GM19023 (cell line): Measurements from ENCODE around the gene LCMT2.

Experiments
- ATAC-seq: cut with Tn5 transposase; IDR thresholded peaks from one replicate; pipeline ENCODE4 v1.9.1; 2021; ENCODE audit warnings: mild to moderate bottlenecking, moderate library complexity; ENCODE audit not compliant: unreplicated experiment

LCMT2 gene

GRCh38 chr15:43329960-43330779 lies at the start of gene LCMT2:
Gene LCMT2 (minus strand): TSS chr15:43330573. CDS start chr15:43330489, 84 bp downstream.
- ATAC-seq = peak; percentile 93

GRCh38 chr15:43378601-43379000 lies 48.2 kb upstream of the LCMT2 start:
- ATAC-seq = no peak

GRCh38 chr15:43376017-43376705 lies 45.8 kb upstream of the LCMT2 start:
- ATAC-seq = no peak

- peak; percentile 84 for ATAC-seq
These were observed 40.9 kb upstream of the LCMT2 start, which contains the start of the genes TUBGCP4 and ZSCAN29 for GRCh38 chr15:43370975-43371974. Gene TUBGCP4 (plus strand): TSS chr15:43371101. CDS start chr15:43371355, 254 bp downstream. Gene ZSCAN29 (minus strand): TSS chr15:43371043. CDS start chr15:43369913, 1,130 bp downstream.

- ATAC-seq = peak; percentile 50
These were observed 40.1 kb upstream of the LCMT2 start for GRCh38 chr15:43370310-43370974.

- ATAC-seq = no peak
These were observed 31.0 kb upstream of the LCMT2 start for GRCh38 chr15:43361313-43361903.

- no peak for ATAC-seq
These were observed 30.4 kb upstream of the LCMT2 start for GRCh38 chr15:43360821-43361220.

- ATAC-seq = no peak
These were observed 22.5 kb upstream of the LCMT2 start for GRCh38 chr15:43352693-43353382.

GRCh38 chr15:43347114-43347513 lies 16.7 kb upstream of the LCMT2 start:
- ATAC-seq = no peak

- ATAC-seq = no peak
These were observed 15.9 kb upstream of the LCMT2 start for GRCh38 chr15:43346305-43346704.

- ATAC-seq = peak; percentile 12
These were observed 361 bp upstream of the LCMT2 start for GRCh38 chr15:43330780-43331087.

- no peak for ATAC-seq
These were observed 985 bp downstream of the LCMT2 start for GRCh38 chr15:43329217-43329959.

GRCh38 chr15:43325039-43325684 lies 5.2 kb downstream of the LCMT2 start:
- ATAC-seq = no peak

GRCh38 chr15:43318990-43319771 lies 11.2 kb downstream of the LCMT2 start:
- ATAC-seq = no peak

GRCh38 chr15:43317566-43318184 lies 12.7 kb downstream of the LCMT2 start:
- ATAC-seq = no peak

GRCh38 chr15:43316971-43317346 lies 13.4 kb downstream of the LCMT2 start:
- no peak for ATAC-seq
